GM19351 (cell line): ENCODE measurements around the gene CCDC178.
A peak's percentile ranks its signal among the peaks of the same experiment; 100 is the strongest.
"Not testable (repeated sequence)": the region's sequence is repeated elsewhere in the genome, so short reads cannot be mapped to it uniquely, and the experiment has no call there.

ENCODE experiments used
- ATAC-seq: cut with Tn5 transposase; IDR thresholded peaks from one replicate; pipeline ENCODE4 v1.9.1; 2021; ENCODE audit warnings: mild to moderate bottlenecking, moderate library complexity; ENCODE audit not compliant: unreplicated experiment

Gene CCDC178

GRCh38 chr18:33440060-33441043, at the start of gene CCDC178:
Gene CCDC178 (minus strand): TSS chr18:33440721. CDS start chr18:33412088, 28,633 bp downstream.
- ATAC-seq = no peak

- no peak for ATAC-seq
Observed at GRCh38 chr18:33483908-33484307, 43.4 kb upstream of the CCDC178 start.

GRCh38 chr18:33472509-33472908, 32.0 kb upstream of the CCDC178 start:
- ATAC-seq = no peak

- ATAC-seq = no peak
Observed at GRCh38 chr18:33470216-33470615, 29.7 kb upstream of the CCDC178 start.

- no peak for ATAC-seq
Observed at GRCh38 chr18:33469699-33470098, 29.2 kb upstream of the CCDC178 start.

GRCh38 chr18:33467531-33467930, 27.0 kb upstream of the CCDC178 start:
- no peak for ATAC-seq

GRCh38 chr18:33466822-33467221, 26.3 kb upstream of the CCDC178 start:
- no peak for ATAC-seq

- ATAC-seq = no peak
Observed at GRCh38 chr18:33460681-33461080, 20.2 kb upstream of the CCDC178 start.

- ATAC-seq = no peak
Observed at GRCh38 chr18:33459612-33460011, 19.1 kb upstream of the CCDC178 start.

- ATAC-seq = no peak
Observed at GRCh38 chr18:33446604-33447003, 6.1 kb upstream of the CCDC178 start.

GRCh38 chr18:33444709-33445108, 4.2 kb upstream of the CCDC178 start:
- no peak for ATAC-seq

- no peak for ATAC-seq
Observed at GRCh38 chr18:33432857-33433256, 7.7 kb downstream of the CCDC178 start.

- ATAC-seq = no peak
Observed at GRCh38 chr18:33427549-33427948, 13.0 kb downstream of the CCDC178 start.

- no peak for ATAC-seq
Observed at GRCh38 chr18:33424266-33424946, 16.1 kb downstream of the CCDC178 start.

- no peak for ATAC-seq
Observed at GRCh38 chr18:33421225-33421624, 19.3 kb downstream of the CCDC178 start.

- peak; percentile 71 for ATAC-seq
Observed at GRCh38 chr18:33404244-33404873, 36.2 kb downstream of the CCDC178 start.

- ATAC-seq = not testable (repeated sequence)
Observed at GRCh38 chr18:33398939-33399338, 41.6 kb downstream of the CCDC178 start.

- ATAC-seq = no peak
Observed at GRCh38 chr18:33375829-33376228, 64.7 kb downstream of the CCDC178 start.

- ATAC-seq = no peak
Observed at GRCh38 chr18:33372442-33372841, 68.1 kb downstream of the CCDC178 start.

- ATAC-seq = no peak
Observed at GRCh38 chr18:33369711-33370449, 70.6 kb downstream of the CCDC178 start.

- no peak for ATAC-seq
Observed at GRCh38 chr18:33356735-33357134, 83.8 kb downstream of the CCDC178 start.
